KMS-11 (cell line): ENCODE measurements around the gene ZNF408.
A peak's percentile ranks its signal among the peaks of the same experiment; 100 is the strongest.

Experiments
- H2AFZ ChIP-seq: fragments of 200-600 bp; sonication (generic); 2 replicates; pipeline ENCODE4 v1.6.1; 2016; ENCODE audit warnings: antibody characterized with exemption, mixed run types, low read depth
- H3K27ac ChIP-seq: fragments of 200-600 bp; sonication (generic); 2 replicates; pipeline ENCODE4 v1.6.1; 2016; ENCODE audit warnings: mild to moderate bottlenecking, mixed run types
- H3K27me3 ChIP-seq: fragments of 200-600 bp; sonication (generic); 2 replicates; pipeline ENCODE4 v1.6.1; 2017; ENCODE audit warnings: mild to moderate bottlenecking, low read depth, mixed run types, moderate library complexity; ENCODE audit not compliant: insufficient read depth
- H3K36me3 ChIP-seq: fragments of 200-600 bp; sonication (generic); 2 replicates; pipeline ENCODE4 v1.6.1; 2017; ENCODE audit warnings: mild to moderate bottlenecking, mixed run types; ENCODE audit not compliant: insufficient read depth
- H3K4me1 ChIP-seq: fragments of 200-600 bp; sonication (generic); 2 replicates; pipeline ENCODE4 v1.6.1; 2016; ENCODE audit warnings: mild to moderate bottlenecking, low read depth, mixed run types; ENCODE audit not compliant: poor library complexity, severe bottlenecking
- H3K4me2 ChIP-seq: fragments of 200-600 bp; sonication (generic); 2 replicates; pipeline ENCODE4 v1.7.0; 2016; ENCODE audit warnings: mild to moderate bottlenecking, mixed run types
- H3K4me3 ChIP-seq: fragments of 200-600 bp; sonication (generic); IDR thresholded peaks from 2 replicates; pipeline ENCODE4 v1.6.1; 2017; ENCODE audit warnings: low read depth, low read length, mixed read lengths; ENCODE audit not compliant: insufficient read depth
- H3K79me2 ChIP-seq: fragments of 200-600 bp; sonication (generic); 2 replicates; pipeline ENCODE4 v1.6.1; 2016; ENCODE audit warnings: low read depth, mixed run types; ENCODE audit not compliant: insufficient read depth
- H3K9ac ChIP-seq: fragments of 200-600 bp; sonication (generic); 2 replicates; pipeline ENCODE4 v1.6.1; 2016; ENCODE audit warnings: mild to moderate bottlenecking, mixed run types
- H4K20me1 ChIP-seq: fragments of 200-600 bp; sonication (generic); 2 replicates; pipeline ENCODE4 v1.6.1; 2016; ENCODE audit warnings: mild to moderate bottlenecking, mixed run types; ENCODE audit not compliant: insufficient read depth
- CTCF ChIP-seq: fragments of 200-600 bp; sonication (generic); conservative IDR thresholded peaks from 2 replicates; pipeline ENCODE4 v1.6.1; 2017; ENCODE audit warnings: low read depth, mild to moderate bottlenecking, antibody characterized with exemption, low read length, moderate library complexity, mixed read lengths

Gene ZNF408

GRCh38 chr11:46664612-46665011, 36.2 kb upstream of the ZNF408 start:
- H3K36me3 ChIP-seq: no peaks in the 10 kb centered on the region
- H3K4me3 ChIP-seq: no peak overlapping the region
- no peak for TF ChIP-seq CTCF
- H3K4me1 ChIP-seq: peaks cover 80% of the 10 kb centered on the region
- H3K27me3 ChIP-seq: no peaks in the 10 kb centered on the region
- H3K9ac ChIP-seq: no peak overlapping the region
- H4K20me1 ChIP-seq: no peaks in the 10 kb centered on the region
- H3K4me2 ChIP-seq: no peak overlapping the region
- H2AFZ ChIP-seq: no peak overlapping the region
- no peaks in the 10 kb centered on the region for H3K79me2 ChIP-seq
- no peak overlapping the region for H3K27ac ChIP-seq

GRCh38 chr11:46665356-46665755, 35.5 kb upstream of the ZNF408 start:
- H3K27me3 ChIP-seq: no peaks in the 10 kb centered on the region
- H4K20me1 ChIP-seq: no peaks in the 10 kb centered on the region
- no peaks in the 10 kb centered on the region for H3K79me2 ChIP-seq
- no peak overlapping the region for H3K4me3 ChIP-seq
- H3K4me2 ChIP-seq: no peak overlapping the region
- H3K36me3 ChIP-seq: no peaks in the 10 kb centered on the region
- peaks cover 80% of the 10 kb centered on the region for H3K4me1 ChIP-seq
- no peak overlapping the region for H2AFZ ChIP-seq
- TF ChIP-seq CTCF: no peak
- peak overlapping the region; percentile 74; the same call in 1 of the 2 replicates for H3K27ac ChIP-seq
- no peak overlapping the region for H3K9ac ChIP-seq

GRCh38 chr11:46666516-46666915, 34.3 kb upstream of the ZNF408 start:
- Histone ChIP-seq H3K4me3 (no peak overlapping the region), H3K4me1 (peaks cover 82% of the 10 kb centered on the region), H3K9ac (peak overlapping the region; percentile 6; the same call in 1 of the 2 replicates), H4K20me1 (no peaks in the 10 kb centered on the region), H3K27me3 (no peaks in the 10 kb centered on the region), H3K27ac (peak overlapping the region; percentile 74), H3K4me2 (peak overlapping the region; percentile 67), H2AFZ (peak overlapping the region; percentile 1; the same call in 1 of the 2 replicates), H3K36me3 (no peaks in the 10 kb centered on the region), H3K79me2 (no peaks in the 10 kb centered on the region)
- TF ChIP-seq CTCF: no peak

- H3K9ac ChIP-seq: peak overlapping the region; percentile 6; the same call in 1 of the 2 replicates
- H3K27ac ChIP-seq: peak overlapping the region; percentile 74
- H4K20me1 ChIP-seq: no peaks in the 10 kb centered on the region
- H3K27me3 ChIP-seq: no peaks in the 10 kb centered on the region
- peak overlapping the region; percentile 67 for H3K4me2 ChIP-seq
- no peak overlapping the region for H2AFZ ChIP-seq
- no peak overlapping the region for H3K4me3 ChIP-seq
- peaks cover 82% of the 10 kb centered on the region for H3K4me1 ChIP-seq
- no peaks in the 10 kb centered on the region for H3K36me3 ChIP-seq
- no peak for TF ChIP-seq CTCF
- H3K79me2 ChIP-seq: no peaks in the 10 kb centered on the region
These were observed 33.8 kb upstream of the ZNF408 start for GRCh38 chr11:46667043-46667481.
